Mucosa of stomach (tissue), 1 donor: ENCODE data around the gene BHMT2.

Experiments used
- H3K27me3 ChIP-seq: one replicate; pipeline ENCODE4 v1.7.0; 2013; ENCODE audit warnings: mild to moderate bottlenecking, low read length; ENCODE audit not compliant: control insufficient read depth, insufficient read depth
- H3K36me3 ChIP-seq: one replicate; pipeline ENCODE4 v1.7.0; 2013; ENCODE audit warnings: low read length; ENCODE audit not compliant: control insufficient read depth, insufficient read depth
- H3K4me1 ChIP-seq: one replicate; pipeline ENCODE4 v1.7.0; 2013; ENCODE audit warnings: mild to moderate bottlenecking, low read length; ENCODE audit not compliant: control insufficient read depth, insufficient read depth
- H3K4me3 ChIP-seq: one replicate; pipeline ENCODE4 v1.7.0; 2013; ENCODE audit warnings: low read length
- H3K9ac ChIP-seq: one replicate; pipeline ENCODE4 v1.7.0; 2013; ENCODE audit warnings: mild to moderate bottlenecking, low read length, moderate library complexity
- H3K9me3 ChIP-seq: one replicate; pipeline ENCODE4 v1.7.0; 2013; ENCODE audit warnings: mild to moderate bottlenecking, low read length, moderate library complexity; ENCODE audit not compliant: control insufficient read depth
- donor health status: Pancreatic carcinoma.

BHMT2 gene, protein sequence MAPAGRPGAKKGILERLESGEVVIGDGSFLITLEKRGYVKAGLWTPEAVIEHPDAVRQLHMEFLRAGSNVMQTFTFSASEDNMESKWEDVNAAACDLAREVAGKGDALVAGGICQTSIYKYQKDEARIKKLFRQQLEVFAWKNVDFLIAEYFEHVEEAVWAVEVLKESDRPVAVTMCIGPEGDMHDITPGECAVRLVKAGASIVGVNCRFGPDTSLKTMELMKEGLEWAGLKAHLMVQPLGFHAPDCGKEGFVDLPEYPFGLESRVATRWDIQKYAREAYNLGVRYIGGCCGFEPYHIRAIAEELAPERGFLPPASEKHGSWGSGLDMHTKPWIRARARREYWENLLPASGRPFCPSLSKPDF

DNA sequence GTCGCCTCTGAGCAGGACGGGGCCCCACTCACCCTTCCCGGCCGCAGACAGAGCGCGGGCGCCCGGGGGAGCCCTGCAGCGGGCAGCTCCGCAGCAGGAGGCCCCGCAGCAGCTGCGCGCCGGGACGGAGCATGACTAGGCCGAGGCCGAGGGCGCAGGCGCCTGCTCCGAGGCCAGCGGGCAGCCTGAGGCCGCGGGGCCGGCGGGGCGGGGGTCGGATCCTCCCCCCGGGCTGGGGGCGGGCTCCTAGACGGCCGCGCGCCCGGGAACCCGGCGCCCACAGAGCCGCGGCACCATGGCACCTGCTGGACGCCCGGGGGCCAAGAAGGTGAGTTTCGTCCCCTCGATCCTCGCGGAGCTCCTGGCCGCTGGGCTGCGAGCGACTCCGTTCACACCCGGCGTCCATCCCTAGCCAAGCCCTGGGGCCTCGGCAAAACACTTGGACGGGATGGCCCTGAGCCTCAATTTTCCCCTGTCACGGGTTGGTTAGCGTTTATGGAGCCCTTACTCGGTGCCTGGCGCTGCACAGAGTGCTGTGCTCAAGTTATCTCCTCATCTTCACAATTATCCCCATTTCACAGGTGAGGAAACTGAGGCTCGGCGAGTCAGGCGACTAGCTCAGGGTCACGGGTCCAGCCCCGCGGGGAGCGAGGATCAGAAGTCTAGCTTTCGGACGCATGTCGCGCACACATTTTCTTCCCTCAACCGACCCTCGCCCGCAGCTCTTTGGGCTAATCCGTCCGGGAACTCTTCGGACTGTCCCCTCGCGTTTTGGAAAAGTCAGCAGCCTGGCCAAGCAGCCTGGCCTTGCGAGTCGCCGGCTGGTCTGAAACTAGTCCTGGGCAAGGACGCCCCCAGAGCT is at the start of gene BHMT2, which contains the start of gene DMGDH:
Gene BHMT2 (plus strand): TSS at position 280 of the 862 bp plus-strand sequence. CDS start 16 bp downstream, at position 296.
Gene DMGDH (minus strand): TSS at position 187 of the 862 bp plus-strand sequence. CDS start 54 bp downstream, at position 133.
- H3K9ac ChIP-seq: no peak within 1 kb of the TSS
- H3K27me3 ChIP-seq: peaks cover 6% of the 10 kb centered on the region
- no peaks in the 10 kb centered on the region for H3K4me1 ChIP-seq
- no peak within 1 kb of the TSS for H3K4me3 ChIP-seq
- no peaks in the 10 kb centered on the region for H3K36me3 ChIP-seq
- peaks cover 4% of the 10 kb centered on the region for H3K9me3 ChIP-seq

DNA sequence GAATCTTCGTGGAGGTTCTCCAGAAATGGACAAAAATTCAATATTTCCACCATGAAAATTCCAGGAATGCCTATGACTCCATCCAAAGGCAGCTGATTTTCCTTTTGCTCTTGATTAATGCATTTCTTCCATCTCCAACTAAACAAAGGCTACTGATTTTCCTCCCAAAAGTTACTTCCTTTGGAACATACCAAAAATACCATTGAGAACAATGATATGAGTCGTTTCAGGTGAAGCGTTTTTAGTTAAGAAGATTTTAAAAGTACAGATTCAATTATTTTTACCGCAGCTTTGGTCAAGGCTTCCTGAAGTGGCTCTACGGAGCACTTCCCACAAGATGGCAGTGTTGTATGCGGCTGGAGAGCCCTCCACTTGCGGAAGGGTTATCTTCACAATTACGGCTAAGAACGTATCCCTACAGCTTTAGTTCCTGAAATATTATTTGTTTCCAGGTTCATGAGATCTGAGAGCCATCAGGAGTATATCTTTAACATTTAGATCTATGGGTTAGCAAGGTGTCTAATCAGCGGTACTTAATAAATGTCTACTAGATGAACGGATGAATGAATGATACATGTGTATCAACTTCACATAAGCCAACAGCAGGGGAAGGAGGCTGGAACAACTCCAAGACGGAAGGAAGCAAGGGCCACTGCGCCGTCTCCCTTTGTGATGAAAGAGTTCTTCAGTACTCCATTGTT is 48.6 kb upstream of the BHMT2 start:
- H3K4me3 ChIP-seq: no peak overlapping the region
- no peak overlapping the region for H3K9ac ChIP-seq
- no peaks in the 10 kb centered on the region for H3K9me3 ChIP-seq

DNA sequence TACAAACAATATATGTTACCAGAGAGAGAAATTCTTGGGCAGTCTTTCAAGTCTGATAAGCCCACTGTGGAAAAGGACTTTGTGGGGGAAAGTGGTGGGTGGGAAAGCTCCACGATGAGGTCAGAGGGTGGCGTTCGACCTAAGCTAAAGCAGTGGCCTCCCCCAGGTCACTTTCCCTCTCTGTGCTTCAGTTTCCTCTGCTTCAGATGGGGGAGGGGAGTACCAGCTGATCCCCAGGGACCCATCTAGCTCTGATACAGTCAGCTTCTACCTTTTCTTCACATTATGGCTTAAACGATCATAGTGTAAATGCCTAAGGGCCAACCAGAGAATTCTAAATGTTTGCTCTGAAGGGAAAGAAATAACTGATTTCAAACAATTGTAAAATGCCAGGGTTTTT is 47.8 kb upstream of the BHMT2 start:
- H3K9ac ChIP-seq: no peak overlapping the region

More for the DNA sequence above, 48.6 kb upstream of the BHMT2 start:
- H3K36me3 ChIP-seq: no peaks in the 10 kb centered on the region
- H3K4me1 ChIP-seq: peaks cover 6% of the 10 kb centered on the region
- H3K27me3 ChIP-seq: no peaks in the 10 kb centered on the region

DNA sequence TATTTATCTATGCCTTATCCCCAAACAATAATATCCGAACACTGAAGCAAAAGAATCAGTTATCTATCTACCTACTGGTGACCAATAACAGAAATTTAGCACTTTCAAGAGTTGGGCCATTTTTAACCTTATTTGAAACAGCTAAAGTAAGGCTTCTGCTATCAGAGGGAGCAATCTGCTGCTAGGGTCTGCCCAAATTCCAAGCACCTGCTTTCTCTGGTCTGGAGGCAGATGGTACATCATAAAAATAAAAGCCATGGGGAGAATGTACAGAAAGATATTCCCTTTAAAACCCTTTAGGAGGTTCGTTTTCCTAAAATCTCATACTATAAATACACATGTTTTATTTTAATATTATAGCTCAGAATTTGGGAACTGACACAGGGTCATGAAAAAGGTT is 46.8 kb upstream of the BHMT2 start:
- H3K9ac ChIP-seq: no peak overlapping the region
- H3K9me3 ChIP-seq: no peaks in the 10 kb centered on the region
- H3K4me1 ChIP-seq: peaks cover 6% of the 10 kb centered on the region
- H3K4me3 ChIP-seq: no peak overlapping the region
- H3K36me3 ChIP-seq: no peaks in the 10 kb centered on the region
- no peaks in the 10 kb centered on the region for H3K27me3 ChIP-seq

More for the DNA sequence above, 47.8 kb upstream of the BHMT2 start:
- Histone ChIP-seq H3K27me3 (no peaks in the 10 kb centered on the region), H3K4me3 (no peak overlapping the region), H3K4me1 (peaks cover 6% of the 10 kb centered on the region), H3K36me3 (no peaks in the 10 kb centered on the region), H3K9me3 (no peaks in the 10 kb centered on the region)

DNA sequence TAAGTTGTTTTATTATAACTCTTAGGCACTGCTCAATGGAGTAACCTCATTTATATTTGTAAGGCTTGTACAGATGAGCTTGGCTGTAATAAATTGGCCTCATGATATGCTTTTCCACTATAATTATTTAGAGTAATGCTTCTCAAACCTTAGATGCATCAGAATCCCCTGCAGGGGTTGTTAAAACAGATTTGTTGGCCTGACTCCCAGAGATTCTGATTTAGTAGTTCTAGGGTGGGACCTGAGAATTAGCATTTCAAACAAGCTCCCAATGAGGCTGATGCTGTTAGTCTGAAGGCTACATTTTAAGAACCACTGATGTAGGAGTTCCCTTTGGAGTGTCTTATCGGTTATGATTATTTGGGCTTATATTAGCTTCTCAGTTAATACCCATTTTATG is 46.2 kb upstream of the BHMT2 start:
- Histone ChIP-seq H3K36me3 (no peaks in the 10 kb centered on the region), H3K9ac (no peak overlapping the region), H3K27me3 (no peaks in the 10 kb centered on the region), H3K9me3 (no peaks in the 10 kb centered on the region), H3K4me3 (no peak overlapping the region), H3K4me1 (peaks cover 6% of the 10 kb centered on the region)

DNA sequence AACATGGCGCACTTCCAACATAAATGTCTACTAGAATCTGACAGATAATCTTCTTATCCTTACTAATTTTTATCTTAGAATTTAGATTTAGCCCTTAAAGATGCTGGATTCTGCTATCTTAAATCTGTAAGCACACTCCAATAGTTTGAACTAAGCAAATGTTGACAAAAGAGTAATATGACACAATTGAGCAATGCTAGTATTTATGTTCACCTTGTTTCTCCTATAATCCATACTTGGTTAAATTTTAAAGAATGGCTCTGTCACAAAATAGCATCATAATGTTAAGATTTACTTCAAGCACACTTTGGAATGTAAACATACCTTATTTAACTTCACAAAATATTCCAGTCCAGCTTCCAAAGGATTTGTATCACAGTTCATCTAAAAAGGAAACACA is 45.6 kb upstream of the BHMT2 start:
- no peaks in the 10 kb centered on the region for H3K9me3 ChIP-seq
- no peaks in the 10 kb centered on the region for H3K36me3 ChIP-seq
- H3K4me1 ChIP-seq: peaks cover 6% of the 10 kb centered on the region
- no peaks in the 10 kb centered on the region for H3K27me3 ChIP-seq
- H3K9ac ChIP-seq: no peak overlapping the region
- no peak overlapping the region for H3K4me3 ChIP-seq

DNA sequence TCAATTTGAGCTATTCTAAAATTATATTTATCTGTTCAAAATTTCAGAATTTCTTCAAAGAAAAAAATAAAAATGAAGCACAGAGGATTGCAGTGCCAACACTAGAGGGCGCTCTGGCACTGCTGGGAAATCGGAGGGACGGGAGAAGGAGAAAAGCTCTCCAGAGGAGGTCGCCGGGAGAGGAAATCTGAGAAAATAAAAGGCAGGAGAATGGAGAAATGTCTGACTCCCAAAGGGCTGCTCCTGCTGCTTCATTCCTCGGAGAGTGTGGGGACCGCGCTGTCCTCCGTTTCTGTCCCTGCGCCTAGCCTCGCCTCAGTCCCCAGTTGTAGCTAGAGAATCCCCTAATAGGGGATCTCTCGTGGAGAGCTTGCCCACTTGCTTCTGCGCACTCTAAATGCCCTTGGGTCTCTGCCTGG is 44.5 kb upstream of the BHMT2 start:
- no peaks in the 10 kb centered on the region for H3K9me3 ChIP-seq
- peak overlapping the region; percentile 40 for H3K9ac ChIP-seq
- H3K4me1 ChIP-seq: peaks cover 6% of the 10 kb centered on the region
- H3K27me3 ChIP-seq: no peaks in the 10 kb centered on the region
- peak overlapping the region; percentile 15 for H3K4me3 ChIP-seq
- no peaks in the 10 kb centered on the region for H3K36me3 ChIP-seq

DNA sequence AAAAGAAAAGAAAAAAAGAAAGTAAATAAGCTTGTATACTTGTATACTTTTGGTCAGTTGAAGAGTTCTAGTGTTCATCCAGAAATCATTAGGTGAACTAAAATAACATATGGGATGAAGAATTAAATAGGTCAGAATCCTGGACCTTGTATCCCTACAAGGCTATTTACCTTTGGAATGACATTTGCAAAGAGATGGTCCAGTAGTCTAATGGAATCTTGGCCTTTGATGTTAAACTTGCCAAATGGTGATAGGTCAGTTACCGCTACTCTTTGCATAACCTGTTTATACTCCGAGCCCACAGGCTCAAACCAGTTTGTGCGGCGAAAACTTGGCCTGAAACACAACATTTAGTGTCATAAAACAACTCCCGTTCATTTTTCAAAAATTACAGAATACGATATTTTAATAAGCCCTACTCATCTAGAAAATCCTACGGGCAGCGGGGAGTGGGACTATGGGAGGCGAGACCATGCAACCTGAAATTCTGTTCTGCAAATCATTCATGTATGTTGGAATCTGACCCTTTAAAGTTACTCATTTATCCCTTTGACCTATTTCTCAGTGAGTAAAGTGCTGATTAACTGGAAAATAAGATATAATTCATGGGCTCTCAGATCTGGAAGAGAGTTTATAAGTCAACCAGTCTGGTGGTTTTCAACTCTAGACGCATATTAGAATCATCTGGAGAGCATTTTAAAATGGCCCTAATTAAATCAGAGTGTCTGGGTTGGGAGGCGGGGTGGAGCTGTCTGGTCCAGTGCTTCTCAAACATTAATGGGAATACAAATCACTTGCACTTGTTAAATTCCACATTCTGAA is 38.7 kb upstream of the BHMT2 start:
- Histone ChIP-seq H3K9me3 (no peaks in the 10 kb centered on the region), H3K4me1 (no peaks in the 10 kb centered on the region), H3K27me3 (no peaks in the 10 kb centered on the region), H3K36me3 (no peaks in the 10 kb centered on the region), H3K4me3 (no peak overlapping the region), H3K9ac (no peak overlapping the region)

DNA sequence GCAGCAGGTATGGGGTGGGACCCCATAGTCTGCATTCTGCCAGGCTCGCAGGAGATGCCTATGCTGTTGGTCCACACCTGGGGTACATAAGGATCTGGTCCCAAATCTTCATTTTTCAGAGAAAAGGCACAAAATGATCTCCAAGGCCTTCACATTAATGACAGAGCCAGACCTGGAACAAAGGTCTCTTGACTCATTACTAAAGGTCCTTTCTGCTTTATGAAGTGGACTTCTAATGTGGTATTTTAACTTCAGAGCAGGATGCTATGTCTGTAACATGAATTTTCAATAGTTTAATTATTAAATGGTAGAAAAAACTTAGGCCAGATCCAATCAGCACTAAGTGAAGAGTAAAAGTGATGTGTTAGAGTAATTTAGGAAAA is 38.1 kb upstream of the BHMT2 start:
- Histone ChIP-seq H3K4me1 (no peaks in the 10 kb centered on the region), H3K36me3 (no peaks in the 10 kb centered on the region), H3K4me3 (no peak overlapping the region), H3K27me3 (no peaks in the 10 kb centered on the region), H3K9me3 (no peaks in the 10 kb centered on the region), H3K9ac (no peak overlapping the region)

DNA sequence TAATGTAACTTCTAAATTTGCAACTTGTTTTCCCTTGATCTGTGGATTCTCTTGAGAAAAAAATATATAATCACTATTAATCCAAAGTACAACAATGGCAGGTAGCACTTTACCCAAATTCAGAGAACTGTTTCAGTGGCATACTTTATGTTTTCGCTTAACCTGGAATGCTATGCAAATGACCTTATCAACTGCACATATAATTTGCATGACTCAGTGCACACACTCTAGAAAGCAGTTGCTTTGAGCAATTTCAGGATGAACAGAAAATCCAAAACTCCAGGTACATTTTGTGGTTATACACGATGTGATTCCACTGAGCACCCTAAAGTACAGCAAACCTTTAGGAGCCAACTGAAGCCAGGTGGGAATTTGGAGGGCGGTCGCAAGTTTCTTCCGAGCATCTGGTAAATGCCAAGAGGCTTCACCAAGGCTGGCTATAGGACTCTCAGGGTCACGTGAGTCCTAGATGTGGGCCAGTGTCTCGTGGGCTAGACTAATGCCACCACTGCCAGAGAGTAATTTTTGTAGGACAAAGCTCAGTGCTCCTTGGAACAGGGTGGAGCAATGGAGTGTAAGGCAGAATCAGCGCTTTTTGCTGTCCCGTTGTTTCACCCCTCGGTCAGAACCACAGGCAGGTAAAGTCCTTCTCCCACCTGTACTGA is 37.4 kb upstream of the BHMT2 start:
- H3K27me3 ChIP-seq: no peaks in the 10 kb centered on the region
- no peak overlapping the region for H3K4me3 ChIP-seq
- no peaks in the 10 kb centered on the region for H3K36me3 ChIP-seq
- H3K4me1 ChIP-seq: no peaks in the 10 kb centered on the region
- no peak overlapping the region for H3K9ac ChIP-seq
- H3K9me3 ChIP-seq: no peaks in the 10 kb centered on the region

DNA sequence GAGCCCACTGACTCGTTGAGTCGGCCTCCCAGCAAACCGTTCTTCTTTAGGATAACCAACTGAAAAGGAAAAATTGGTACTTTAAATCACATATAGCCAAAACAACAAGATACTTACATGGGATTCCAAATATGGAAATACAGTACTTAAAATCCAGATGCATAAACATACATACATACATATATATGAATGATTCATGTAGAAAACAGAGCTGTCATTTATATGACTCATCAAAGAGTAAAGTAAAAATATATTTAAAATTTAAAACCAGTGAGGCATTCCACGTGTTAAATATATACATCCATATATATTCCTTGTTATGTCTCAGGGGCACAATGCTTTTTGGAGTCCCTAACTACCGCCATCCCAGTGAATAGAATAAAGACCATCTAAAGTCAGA is 36.8 kb upstream of the BHMT2 start:
- no peaks in the 10 kb centered on the region for H3K4me1 ChIP-seq
- no peak overlapping the region for H3K4me3 ChIP-seq
- no peaks in the 10 kb centered on the region for H3K36me3 ChIP-seq
- H3K9ac ChIP-seq: no peak overlapping the region
- H3K9me3 ChIP-seq: no peaks in the 10 kb centered on the region
- no peaks in the 10 kb centered on the region for H3K27me3 ChIP-seq
